Loucy (cell line): ENCODE data around the gene ANKRD63.

Experiments used
- H2AFZ ChIP-seq: fragments of 200-600 bp; sonication (generic); 2 replicates; pipeline ENCODE4 v1.6.0; 2016; ENCODE audit warnings: antibody characterized with exemption, mild to moderate bottlenecking, low read length, moderate library complexity
- H3F3A ChIP-seq: fragments of 200-600 bp; 2 replicates; pipeline ENCODE4 v1.6.0; 2016; ENCODE audit warnings: antibody characterized with exemption, low read depth, mild to moderate bottlenecking
- H3K27me3 ChIP-seq: fragments of 200-600 bp; sonication (generic); 2 replicates; pipeline ENCODE4 v1.6.1; 2014; ENCODE audit warnings: low read length, mild to moderate bottlenecking; ENCODE audit not compliant: insufficient read depth, poor library complexity, severe bottlenecking
- H3K36me3 ChIP-seq: fragments of 200-600 bp; sonication (generic); 2 replicates; pipeline ENCODE4 v1.6.1; 2016; ENCODE audit warnings: low read length; ENCODE audit not compliant: insufficient read depth
- H3K4me1 ChIP-seq: fragments of 200-600 bp; sonication (generic); 2 replicates; pipeline ENCODE4 v1.5.1; 2014; ENCODE audit warnings: low read length, mild to moderate bottlenecking; ENCODE audit not compliant: insufficient read depth, poor library complexity, severe bottlenecking
- H3K4me2 ChIP-seq: fragments of 200-600 bp; sonication (generic); 2 replicates; pipeline ENCODE4 v1.6.0; 2014; ENCODE audit warnings: antibody characterized with exemption, low read length, low read depth, mild to moderate bottlenecking; ENCODE audit not compliant: poor library complexity, severe bottlenecking
- H3K4me3 ChIP-seq: fragments of 200-600 bp; sonication (generic); 2 replicates; pipeline ENCODE4 v1.5.1; 2014; ENCODE audit warnings: low read length, mild to moderate bottlenecking, mixed read lengths; ENCODE audit not compliant: poor library complexity, severe bottlenecking
- H3K79me2 ChIP-seq: fragments of 200-600 bp; sonication (generic); 2 replicates; pipeline ENCODE4 v1.6.1; 2014; ENCODE audit warnings: low read length; ENCODE audit not compliant: insufficient read depth
- H3K9ac ChIP-seq: fragments of 200-600 bp; sonication (generic); 2 replicates; pipeline ENCODE4 v1.6.0; 2014; ENCODE audit warnings: mild to moderate bottlenecking, low read depth, low read length, moderate library complexity; ENCODE audit not compliant: poor library complexity, severe bottlenecking
- H3K9me2 ChIP-seq: fragments of 200-600 bp; sonication (generic); replicated peaks from 2 replicates; pipeline ENCODE4 v1.6.1; 2016; ENCODE audit warnings: low read depth, low read length, mixed read lengths
- H3K9me3 ChIP-seq: fragments of 200-600 bp; sonication (generic); 2 replicates; pipeline ENCODE4 v1.6.1; 2014; ENCODE audit warnings: mild to moderate bottlenecking, antibody characterized with exemption, low read length, low read depth; ENCODE audit not compliant: insufficient read depth
- H4K20me1 ChIP-seq: fragments of 200-600 bp; sonication (generic); 2 replicates; pipeline ENCODE4 v1.6.0; 2014; ENCODE audit warnings: antibody characterized with exemption, low read length, mild to moderate bottlenecking; ENCODE audit not compliant: insufficient read depth, poor library complexity, severe bottlenecking
- EZH2phosphoT487 ChIP-seq: fragments of 200-600 bp; IDR thresholded peaks from 2 replicates; pipeline ENCODE4 v1.6.1; 2018; ENCODE audit warnings: antibody characterized with exemption, mild to moderate bottlenecking, moderate library complexity, borderline replicate concordance
- TF ChIP-seq, protein P1 (sequence below): fragments of 200-600 bp; sonication (generic); conservative IDR thresholded peaks from 2 replicates; pipeline ENCODE4 v1.5.1; 2014; ENCODE audit warnings: mild to moderate bottlenecking, antibody characterized with exemption, low read length

ANKRD63 gene

DNA sequence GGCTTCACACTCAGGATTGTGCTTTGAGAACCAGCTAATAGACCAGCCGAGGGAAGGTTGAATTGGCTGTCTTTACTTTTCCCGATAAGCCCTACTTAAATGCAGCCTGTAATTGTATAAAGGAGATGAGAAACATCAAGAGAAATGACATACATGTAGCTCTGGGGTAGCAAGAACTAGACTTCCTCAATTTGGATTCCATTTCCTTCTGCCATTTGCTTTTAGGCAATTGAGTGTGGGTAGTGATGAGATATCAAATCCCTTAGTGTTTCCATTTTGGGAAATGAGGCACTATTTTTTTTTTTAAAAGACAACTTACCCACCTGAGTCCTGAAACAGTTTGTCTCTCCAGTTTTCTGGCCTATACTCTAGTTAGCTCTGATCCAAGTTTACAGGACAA, 42.8 kb upstream of the ANKRD63 start:
- peak overlapping the region; percentile 84 for H3K4me2 ChIP-seq
- peak overlapping the region; percentile 81 for H3K4me3 ChIP-seq
- H3F3A ChIP-seq = 0 out of 2 replicates have a peak, but pooled peaks cover 5% of the 10 kb centered on the region
- no peaks in the 10 kb centered on the region for H3K9me2 ChIP-seq
- H3K36me3 ChIP-seq = no peaks in the 10 kb centered on the region
- TF ChIP-seq EZH2phosphoT487 = no peak
- TF ChIP-seq, protein P1, sequence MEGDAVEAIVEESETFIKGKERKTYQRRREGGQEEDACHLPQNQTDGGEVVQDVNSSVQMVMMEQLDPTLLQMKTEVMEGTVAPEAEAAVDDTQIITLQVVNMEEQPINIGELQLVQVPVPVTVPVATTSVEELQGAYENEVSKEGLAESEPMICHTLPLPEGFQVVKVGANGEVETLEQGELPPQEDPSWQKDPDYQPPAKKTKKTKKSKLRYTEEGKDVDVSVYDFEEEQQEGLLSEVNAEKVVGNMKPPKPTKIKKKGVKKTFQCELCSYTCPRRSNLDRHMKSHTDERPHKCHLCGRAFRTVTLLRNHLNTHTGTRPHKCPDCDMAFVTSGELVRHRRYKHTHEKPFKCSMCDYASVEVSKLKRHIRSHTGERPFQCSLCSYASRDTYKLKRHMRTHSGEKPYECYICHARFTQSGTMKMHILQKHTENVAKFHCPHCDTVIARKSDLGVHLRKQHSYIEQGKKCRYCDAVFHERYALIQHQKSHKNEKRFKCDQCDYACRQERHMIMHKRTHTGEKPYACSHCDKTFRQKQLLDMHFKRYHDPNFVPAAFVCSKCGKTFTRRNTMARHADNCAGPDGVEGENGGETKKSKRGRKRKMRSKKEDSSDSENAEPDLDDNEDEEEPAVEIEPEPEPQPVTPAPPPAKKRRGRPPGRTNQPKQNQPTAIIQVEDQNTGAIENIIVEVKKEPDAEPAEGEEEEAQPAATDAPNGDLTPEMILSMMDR = no peak
- peaks cover 60% of the 10 kb centered on the region for H3K4me1 ChIP-seq
- H3K79me2 ChIP-seq = peaks cover 67% of the 10 kb centered on the region
- H2AFZ ChIP-seq = no peak overlapping the region
- no peaks in the 10 kb centered on the region for H3K27me3 ChIP-seq
- peak overlapping the region; percentile 82 for H3K9ac ChIP-seq
- peaks cover 13% of the 10 kb centered on the region for H4K20me1 ChIP-seq
- no peaks in the 10 kb centered on the region for H3K9me3 ChIP-seq

- Histone ChIP-seq H3K79me2 (peaks cover 62% of the 10 kb centered on the region), H3K4me1 (peaks cover 55% of the 10 kb centered on the region), H3K4me2 (peak overlapping the region; percentile 84), H3K9ac (peak overlapping the region; percentile 82), H3K9me2 (no peaks in the 10 kb centered on the region), H3K36me3 (no peaks in the 10 kb centered on the region), H3K4me3 (peak overlapping the region; percentile 81), H2AFZ (no peak overlapping the region), H3K27me3 (no peaks in the 10 kb centered on the region), H3K9me3 (no peaks in the 10 kb centered on the region), H4K20me1 (peaks cover 13% of the 10 kb centered on the region), H3F3A (0 out of 2 replicates have a peak, but pooled peaks cover 5% of the 10 kb centered on the region)
- TF ChIP-seq EZH2phosphoT487 = no peak
- TF ChIP-seq, protein P1 = no peak
Observed at GRCh38 chr15:40325188-40325587, 42.3 kb upstream of the ANKRD63 start.

GRCh38 chr15:40323953-40324937, 41.4 kb upstream of the ANKRD63 start:
- H3K79me2 ChIP-seq = peaks cover 53% of the 10 kb centered on the region
- H4K20me1 ChIP-seq = peaks cover 13% of the 10 kb centered on the region
- no peak overlapping the region; the same call in 1 of the 2 replicates for H2AFZ ChIP-seq
- H3K9me2 ChIP-seq = no peaks in the 10 kb centered on the region
- H3K9me3 ChIP-seq = no peaks in the 10 kb centered on the region
- TF ChIP-seq, protein P1 = no peak
- no peak for TF ChIP-seq EZH2phosphoT487
- peak overlapping the region; percentile 81 for H3K4me3 ChIP-seq
- H3K27me3 ChIP-seq = no peaks in the 10 kb centered on the region
- H3F3A ChIP-seq = 0 out of 2 replicates have a peak, but pooled peaks cover 5% of the 10 kb centered on the region
- peak overlapping the region; percentile 84 for H3K4me2 ChIP-seq
- no peaks in the 10 kb centered on the region for H3K36me3 ChIP-seq
- H3K9ac ChIP-seq = peak overlapping the region; percentile 82
- H3K4me1 ChIP-seq = peaks cover 46% of the 10 kb centered on the region
